GM21390 (cell line): ENCODE results near the gene ABCD1.

Experiments used
- ATAC-seq: cut with Tn5 transposase; IDR thresholded peaks from one replicate; pipeline ENCODE4 v1.9.1; 2021; ENCODE audit not compliant: unreplicated experiment

Gene ABCD1

DNA sequence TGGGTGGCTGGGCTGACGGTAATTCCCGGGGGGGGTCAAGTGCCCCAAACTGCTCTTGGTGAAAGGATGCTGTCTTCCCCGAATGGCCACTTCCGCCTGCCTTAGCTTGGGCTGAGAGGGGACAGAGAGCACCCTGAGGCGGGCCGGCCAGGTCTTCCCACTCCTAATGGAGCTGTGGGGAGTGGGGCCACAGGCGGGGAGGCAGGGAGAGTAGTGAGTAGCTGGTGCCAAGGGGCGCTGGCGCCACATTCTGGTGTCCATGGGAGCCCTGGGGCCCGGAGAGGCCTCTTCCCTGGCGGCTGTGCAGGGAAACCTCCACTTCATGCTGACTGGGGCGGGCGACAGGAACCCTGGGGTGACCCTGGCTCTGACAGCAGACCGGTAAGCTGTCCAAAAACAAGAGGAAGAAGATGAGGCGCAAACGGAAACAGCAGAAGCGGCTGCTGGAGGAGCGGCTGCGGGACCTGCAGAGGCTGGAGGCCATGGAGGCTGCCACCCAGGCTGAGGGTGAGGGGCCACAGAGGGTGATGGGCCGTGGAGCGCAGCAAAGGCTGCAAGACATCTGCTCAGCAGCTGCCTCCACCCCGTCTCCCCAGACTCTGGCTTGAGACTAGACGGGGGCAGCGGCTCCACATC lies 58.8 kb downstream of the ABCD1 start:
- no peak for ATAC-seq

- ATAC-seq: no peak
Measured at GRCh38 chrX:153784325-153784967, 59.8 kb downstream of the ABCD1 start.

DNA sequence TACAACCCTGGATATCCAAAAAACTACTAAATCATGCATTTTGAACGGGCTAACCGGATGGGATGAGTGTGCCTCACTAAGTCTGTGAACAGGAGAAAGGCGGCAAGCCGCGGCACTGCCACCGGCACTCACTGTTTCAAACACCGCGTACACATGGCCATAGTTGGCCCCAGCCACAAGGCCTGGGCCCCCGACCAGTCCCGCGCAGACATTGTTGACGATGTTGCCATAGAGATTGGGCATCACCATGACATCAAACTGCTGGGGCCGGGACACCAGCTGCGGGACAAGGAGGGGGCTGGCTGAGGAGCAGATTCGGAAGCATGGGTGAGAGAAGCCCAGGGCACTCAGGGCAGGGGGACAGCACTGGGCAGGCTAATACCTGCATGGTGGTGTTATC lies 62.0 kb downstream of the ABCD1 start:
- ATAC-seq: no peak

DNA sequence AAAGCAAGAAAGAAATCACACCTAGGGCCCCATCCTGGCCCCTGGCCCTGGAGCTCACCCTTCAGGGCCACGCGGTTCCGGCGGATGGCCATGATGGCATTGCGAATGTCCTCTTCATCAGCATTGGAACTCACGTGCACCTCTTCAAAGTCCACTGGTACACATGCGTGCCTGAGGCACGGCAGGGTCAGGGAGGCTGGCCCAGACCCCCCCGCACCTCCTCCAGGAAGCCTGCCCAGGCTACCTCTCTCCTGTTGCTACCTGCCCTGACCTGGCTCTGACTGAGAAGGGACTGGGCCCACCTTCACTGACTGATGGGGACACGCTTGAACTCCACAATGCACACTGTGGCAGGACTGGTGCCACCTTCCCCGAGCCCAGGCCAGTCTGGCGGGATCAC lies 65.0 kb downstream of the ABCD1 start:
- ATAC-seq: no peak

DNA sequence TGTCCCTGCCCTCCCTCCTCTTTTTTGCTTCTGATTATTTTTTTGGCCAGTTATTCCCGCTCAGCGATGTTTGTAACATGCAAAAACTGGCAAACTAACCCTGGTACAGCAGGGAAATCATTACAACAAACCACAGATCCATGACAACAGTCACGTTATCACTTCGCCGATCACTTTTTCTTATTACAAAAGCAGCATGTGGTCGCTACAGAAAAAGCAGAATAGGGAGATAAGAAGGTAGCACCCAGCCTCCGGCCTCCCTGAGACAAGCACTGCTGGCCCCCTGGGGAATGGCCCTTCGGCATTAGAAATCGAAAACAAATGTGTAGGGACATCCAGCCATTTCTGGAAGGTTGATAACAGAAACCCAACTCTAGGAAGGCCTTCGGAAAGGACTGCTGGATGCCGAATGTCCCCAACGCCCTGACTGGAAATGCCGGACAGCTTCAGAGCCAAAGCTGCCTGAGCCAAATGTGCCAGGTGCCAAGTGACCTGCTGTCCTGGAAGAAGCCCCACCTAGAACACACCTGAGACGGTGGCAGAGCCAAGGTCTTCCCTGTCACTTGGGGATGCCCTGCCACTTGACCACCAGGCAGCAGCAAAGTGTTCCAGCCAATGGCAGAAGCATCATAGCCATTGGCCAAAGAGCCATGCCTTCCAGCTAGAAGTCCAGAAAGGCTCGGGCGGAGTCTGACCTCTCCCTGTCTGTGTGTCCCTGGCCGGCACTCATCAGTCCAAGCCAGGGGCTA lies 66.6 kb downstream of the ABCD1 start:
- ATAC-seq: no peak

DNA sequence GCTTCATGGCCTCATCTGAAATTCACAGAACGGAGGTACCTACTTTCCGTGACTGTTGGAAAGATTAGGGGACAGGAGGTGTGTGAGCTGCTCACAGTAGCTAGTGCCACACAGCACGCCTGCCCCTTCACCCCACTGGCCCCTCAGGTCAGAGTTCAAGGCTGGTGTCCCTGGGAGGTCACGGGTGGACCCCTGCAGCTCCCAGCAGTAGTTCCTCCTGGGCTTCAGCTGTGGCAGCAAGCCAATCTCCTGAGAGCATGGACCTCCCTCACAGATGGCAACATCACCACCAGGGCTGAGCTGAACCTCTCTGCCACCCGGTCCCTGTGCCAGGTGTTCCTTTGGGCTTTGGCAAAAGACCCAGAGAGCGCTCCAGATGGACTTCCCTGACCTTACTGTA lies 67.7 kb downstream of the ABCD1 start:
- ATAC-seq: no peak

GRCh38 chrX:153793291-153793690 lies 68.6 kb downstream of the ABCD1 start:
- no peak for ATAC-seq
